Mammary epithelial cell (primary cell): ENCODE measurements around the gene ULK4.

ENCODE experiments used
- CTCF ChIP-seq, 2 donors: IDR thresholded peaks in 1 of 2; conservative IDR thresholded peaks in 1 of 2; 2 replicates each; pipeline ENCODE4 v1.5.1; 2011 to 2012; ENCODE audit warnings: inconsistent platforms in 2 of 2, low read length in 2 of 2, mild to moderate bottlenecking in 2 of 2, control low read depth in 1 of 2, low read depth in 1 of 2; ENCODE audit not compliant: insufficient read depth in 1 of 2; ENCODE audit errors: extremely low read depth in 1 of 2
- EZH2 ChIP-seq: IDR thresholded peaks from 2 replicates; pipeline ENCODE4 v1.6.1; 2012; ENCODE audit warnings: low read length, inconsistent platforms, borderline replicate concordance

- TF ChIP-seq CTCF (conservative IDR thresholded peaks at IDR 0.05 in 1 of 2, IDR thresholded peaks at IDR 0.05 in 1 of 2; ENCODE audit: extremely low read depth in 1 of 2, insufficient read depth in 1 of 2, low read depth in 1 of 2, low read length in 2 of 2): no peak
- no peak for TF ChIP-seq EZH2
Observed at GRCh38 chr3:41404582-41404981, 557.3 kb downstream of the ULK4 start.
